ENCODE measurements around the gene TET2.

TET2 gene

GRCh38 chr4:105189855-105190650 is 43.4 kb downstream of the TET2 start:
- DNase-seq, result no peak

DNA sequence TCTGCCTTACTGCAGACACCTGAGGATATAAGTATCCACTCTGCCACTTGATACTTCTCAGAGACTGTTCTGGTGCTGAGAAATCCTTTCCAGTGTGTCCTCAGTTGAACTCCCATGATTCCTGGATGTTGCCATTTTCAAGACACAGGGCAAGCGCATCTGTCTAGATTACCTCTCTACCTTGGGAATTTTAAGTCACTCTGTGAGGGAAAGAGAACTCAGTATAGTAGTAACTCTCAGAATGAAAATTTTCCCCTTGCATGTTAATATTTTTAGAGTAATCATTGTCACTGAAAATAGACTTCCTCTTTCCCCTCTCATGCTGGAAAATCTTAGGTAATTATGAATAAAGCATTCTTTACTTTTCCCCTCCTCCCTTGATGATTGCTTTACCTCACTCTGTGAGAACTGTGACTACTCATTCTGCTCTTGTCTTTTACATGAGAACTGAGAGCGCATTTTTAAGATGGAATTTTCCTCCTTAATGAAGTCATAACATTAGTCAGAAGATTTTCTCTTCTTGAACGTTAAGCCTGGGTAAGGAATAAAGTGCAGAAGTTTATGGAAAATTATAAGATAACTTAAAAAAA is 45.0 kb downstream of the TET2 start:
- no peak for DNase-seq

DNA sequence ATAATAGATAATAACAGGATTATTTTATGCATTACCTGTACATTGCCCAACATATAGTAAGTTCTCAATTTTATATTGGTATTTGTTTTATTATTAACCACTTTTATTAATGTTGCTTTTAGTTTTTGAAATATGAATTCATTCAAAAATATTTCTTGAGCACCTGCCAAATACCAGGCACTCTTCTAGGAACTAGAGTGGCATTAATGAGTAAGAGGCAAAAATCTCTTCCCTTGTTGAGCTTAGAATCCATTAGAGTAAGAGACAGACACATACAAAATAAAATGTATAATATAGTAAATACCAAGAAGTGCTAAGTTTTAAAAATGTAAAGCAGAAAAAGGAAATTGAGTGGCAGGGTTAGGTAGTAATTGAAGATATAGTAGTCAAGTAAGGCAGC is 45.8 kb downstream of the TET2 start:
- no peak for DNase-seq

DNA sequence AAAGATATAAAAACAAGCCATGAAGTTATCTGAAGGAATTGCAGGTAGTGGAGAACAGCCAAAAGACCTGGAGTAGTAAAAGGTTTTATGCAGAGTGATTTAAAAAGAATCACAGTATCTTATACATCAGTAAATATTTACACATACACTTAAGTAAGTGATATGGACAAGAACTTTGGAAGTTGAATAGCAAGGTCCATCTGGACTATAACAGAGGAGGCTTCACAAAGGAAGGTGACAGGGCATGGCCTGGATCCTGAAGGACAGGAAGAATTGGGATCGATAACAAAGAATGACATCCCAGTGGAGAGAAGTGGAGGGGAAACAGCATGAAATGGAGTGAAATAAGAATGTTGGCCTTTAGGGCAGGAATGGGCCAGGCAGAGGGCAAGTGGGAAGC is 46.2 kb downstream of the TET2 start:
- DNase-seq, result no peak

GRCh38 chr4:105193536-105193935 is 46.9 kb downstream of the TET2 start:
- DNase-seq, result no peak

DNA sequence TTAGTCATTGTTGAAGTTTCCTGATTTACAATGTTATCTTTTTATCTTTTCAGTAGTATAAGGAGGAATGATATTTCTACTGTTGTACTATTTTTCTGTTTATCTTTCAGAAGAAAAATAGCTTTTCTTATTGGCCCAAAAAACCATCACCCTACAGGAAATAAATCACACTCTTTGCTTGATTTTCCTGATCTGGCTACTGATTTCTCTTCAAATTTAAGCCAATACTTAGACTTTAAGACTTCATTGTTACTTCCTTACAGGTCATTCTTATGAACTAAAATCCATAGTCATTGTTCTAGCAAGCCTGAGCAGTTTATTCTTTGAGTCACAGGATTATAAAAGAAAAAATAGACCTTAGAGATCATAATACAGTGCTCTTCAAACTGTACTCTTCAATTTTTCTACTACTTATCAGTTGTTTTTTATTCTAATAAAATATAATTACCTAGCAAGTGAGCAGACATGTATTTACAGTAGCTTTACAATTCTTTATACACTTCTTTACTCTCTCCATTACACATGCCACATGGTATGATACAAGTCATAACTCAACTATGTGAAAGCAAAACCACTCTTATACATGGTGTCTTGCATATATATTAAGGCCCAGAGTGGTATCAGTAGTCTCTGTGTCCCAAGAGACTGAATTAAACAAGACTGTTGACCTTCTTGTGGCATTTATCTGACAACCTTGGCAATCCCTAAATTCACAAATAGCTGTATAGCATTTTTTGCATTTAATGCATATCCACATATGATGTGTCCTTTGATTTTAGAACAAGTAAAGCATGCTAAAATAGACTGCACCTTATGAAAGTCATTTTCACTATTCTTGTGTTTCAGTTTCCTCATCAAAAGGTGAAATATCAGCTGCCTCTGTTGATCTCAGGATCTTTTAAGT is 47.9 kb downstream of the TET2 start:
- DNase-seq, result no peak

DNA sequence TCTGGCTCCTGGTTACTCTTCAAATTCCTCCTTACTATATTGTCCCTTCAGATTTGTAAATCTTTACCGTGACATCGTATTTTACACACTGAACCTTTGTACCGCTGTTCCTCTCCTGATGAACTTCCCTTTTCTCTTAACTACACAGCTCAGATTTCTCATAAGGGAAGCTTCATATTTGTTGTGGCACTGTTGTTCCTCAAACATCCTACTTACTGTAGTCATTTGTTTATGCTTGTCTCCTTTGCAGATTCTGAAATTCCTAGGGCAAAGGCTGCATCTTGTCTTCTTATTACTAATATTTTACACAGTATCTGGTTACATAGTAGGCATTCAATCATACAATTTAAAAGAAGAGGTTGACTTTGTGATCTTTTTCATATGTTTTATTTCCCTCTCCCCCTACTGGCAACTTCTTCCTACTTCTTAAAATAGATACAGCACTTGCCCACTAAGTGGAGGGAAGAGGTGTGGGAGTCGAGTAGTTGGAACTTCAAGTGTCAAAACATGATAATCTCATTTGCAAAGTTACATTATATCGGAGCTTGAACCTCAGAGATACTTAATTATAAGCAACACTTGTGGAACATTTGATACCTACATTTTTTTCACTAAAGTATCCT is 50.0 kb downstream of the TET2 start:
- no peak for DNase-seq

DNA sequence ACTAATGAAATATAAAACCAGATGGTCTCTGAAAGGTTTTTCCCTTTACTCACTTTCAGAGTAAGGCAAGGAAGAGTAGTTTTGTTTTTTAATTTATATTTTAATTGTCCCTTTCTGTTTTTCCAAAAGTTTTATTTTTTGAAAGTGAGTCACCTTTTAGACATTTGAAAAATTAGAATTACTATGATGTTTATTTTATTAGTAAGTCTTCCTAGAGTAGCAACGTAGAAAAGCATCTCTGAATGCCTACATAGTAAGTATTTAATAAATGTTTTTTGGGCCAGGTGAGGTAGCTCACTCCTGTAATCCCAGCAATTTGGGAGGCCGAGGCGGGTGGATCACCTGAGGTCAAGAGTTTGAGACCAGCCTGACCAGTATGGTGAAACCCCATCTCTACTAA is 51.1 kb downstream of the TET2 start:
- no peak for DNase-seq

GRCh38 chr4:105198541-105198940 is 51.9 kb downstream of the TET2 start:
- DNase-seq, result no peak

- no peak for DNase-seq
These were observed 59.5 kb downstream of the TET2 start for GRCh38 chr4:105206214-105206613.

DNA sequence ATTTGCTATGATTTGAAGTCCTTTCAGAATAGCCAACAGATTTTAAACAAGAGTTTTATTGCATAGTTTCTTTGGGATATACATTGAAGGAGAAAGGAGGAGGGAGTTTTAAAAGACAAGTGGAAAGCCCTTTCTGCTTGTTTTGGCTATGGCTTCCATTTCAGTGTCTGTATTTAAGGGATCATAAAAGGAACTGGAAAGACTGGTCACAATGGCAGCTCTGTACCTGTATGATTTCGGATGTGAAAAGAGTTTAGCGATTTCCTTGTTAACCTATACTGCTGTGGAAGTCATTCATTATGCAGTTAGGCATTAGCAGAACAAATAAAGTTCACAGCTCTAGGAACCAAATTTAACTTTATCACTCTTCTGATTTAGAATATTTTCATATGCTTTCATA is 60.7 kb downstream of the TET2 start:
- no peak for DNase-seq

- no peak for DNase-seq
These were observed 61.9 kb downstream of the TET2 start for GRCh38 chr4:105208561-105208960.

DNA sequence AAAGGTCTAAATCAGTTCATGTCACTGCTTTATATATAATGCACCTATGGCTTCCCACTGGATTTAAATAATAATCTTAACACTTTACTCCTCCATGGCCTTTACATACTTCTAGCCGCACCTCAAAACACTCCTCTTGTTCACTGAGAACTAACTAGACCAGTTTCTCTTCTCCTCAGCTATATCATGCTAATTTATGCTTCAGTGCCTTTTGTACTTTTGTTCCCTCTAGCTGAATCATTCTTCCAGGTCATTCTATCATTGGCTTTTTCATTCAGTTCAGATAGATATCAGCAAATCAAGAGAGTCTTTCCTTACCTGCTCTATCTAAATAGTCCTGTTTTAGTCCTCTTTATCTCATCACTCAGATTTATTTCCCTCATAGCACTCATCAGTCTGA is 64.2 kb downstream of the TET2 start:
- no peak for DNase-seq

DNA sequence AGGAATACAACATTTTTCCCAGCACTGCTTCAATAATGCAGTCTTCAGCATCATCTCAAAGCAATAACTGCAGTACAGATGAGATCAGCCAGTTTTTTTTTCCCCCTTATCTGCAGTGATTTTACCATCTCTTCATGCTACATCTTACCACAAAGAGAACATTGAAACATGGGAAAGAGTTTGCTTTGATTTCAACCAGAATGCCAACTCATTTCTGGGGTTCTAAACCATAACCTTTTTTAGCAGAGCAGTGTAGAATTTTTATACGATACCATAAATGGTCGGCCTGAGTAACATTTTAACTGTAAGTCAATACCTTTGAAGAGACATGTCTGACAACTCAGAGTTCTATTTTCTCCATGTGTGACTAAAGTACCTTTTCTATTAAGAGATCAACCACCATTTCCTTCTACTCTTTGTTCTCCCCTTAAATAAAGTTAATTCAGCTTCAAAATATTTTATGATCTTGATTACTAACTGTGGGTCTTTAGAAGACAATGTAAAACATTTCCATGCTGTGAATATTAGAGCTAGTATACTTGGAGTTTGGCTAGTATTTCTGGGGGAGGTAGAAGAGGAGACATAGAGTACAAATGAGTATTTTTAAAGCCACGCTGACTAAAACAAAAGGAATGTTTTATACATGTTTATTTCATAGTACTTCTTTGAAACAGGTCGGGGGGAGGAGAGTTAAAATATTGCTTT is 69.1 kb downstream of the TET2 start:
- no peak for DNase-seq

- DNase-seq, result no peak
These were observed 78.8 kb downstream of the TET2 start for GRCh38 chr4:105225500-105225899.

DNA sequence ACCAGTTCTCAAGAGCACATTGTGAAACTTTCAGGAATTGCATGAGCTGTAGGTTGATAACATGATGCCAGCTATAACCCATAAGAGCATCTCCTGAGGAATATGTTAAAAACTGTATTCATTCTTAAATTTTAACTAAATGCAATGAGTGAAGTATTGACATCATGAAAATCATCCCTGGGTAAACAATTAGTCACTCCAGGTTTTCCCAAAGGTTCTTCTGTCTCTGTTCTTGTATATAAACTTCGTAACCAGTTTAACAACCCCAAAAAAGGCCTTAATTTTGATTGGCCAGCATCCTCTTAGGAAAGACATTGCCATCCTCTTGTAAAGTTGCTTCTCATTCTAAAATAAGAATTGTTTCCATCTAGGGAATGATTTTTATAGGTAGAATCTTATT is 80.4 kb downstream of the TET2 start:
- no peak for DNase-seq

- no peak for DNase-seq
These were observed 83.6 kb downstream of the TET2 start for GRCh38 chr4:105230287-105230686.

DNA sequence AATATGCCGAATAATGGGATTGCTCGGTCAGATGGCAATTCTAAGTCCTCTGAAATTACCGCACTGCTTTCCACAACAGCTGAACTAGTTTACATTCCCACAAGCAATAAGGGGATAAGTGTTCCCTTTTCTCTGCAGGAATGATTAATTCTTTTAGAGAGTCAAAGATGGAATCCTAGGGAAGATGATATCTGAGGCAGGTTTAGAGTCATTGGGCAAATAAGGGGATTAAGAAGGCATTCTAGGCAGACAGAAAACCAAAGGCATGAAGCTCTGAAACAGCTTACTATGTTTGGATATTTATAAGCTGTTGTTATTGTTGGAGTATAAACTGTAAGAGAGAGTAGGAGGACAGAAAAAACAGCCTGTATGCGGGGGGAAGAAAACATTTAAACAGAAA is 85.7 kb downstream of the TET2 start:
- DNase-seq, result no peak

DNA sequence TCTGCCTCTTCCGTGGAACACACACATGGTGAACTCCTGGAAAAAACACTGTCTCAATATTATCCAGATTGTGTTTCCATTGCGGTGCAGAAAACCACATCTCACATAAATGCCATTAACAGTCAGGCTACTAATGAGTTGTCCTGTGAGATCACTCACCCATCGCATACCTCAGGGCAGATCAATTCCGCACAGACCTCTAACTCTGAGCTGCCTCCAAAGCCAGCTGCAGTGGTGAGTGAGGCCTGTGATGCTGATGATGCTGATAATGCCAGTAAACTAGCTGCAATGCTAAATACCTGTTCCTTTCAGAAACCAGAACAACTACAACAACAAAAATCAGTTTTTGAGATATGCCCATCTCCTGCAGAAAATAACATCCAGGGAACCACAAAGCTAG is 87.9 kb downstream of the TET2 start:
- no peak for DNase-seq

GRCh38 chr4:105236202-105236915 is 89.7 kb downstream of the TET2 start:
- DNase-seq, result no peak

DNA sequence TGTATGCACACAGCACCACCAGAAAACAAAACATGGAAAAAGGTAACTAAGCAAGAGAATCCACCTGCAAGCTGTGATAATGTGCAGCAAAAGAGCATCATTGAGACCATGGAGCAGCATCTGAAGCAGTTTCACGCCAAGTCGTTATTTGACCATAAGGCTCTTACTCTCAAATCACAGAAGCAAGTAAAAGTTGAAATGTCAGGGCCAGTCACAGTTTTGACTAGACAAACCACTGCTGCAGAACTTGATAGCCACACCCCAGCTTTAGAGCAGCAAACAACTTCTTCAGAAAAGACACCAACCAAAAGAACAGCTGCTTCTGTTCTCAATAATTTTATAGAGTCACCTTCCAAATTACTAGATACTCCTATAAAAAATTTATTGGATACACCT is 90.2 kb downstream of the TET2 start:
- no peak for DNase-seq

DNA sequence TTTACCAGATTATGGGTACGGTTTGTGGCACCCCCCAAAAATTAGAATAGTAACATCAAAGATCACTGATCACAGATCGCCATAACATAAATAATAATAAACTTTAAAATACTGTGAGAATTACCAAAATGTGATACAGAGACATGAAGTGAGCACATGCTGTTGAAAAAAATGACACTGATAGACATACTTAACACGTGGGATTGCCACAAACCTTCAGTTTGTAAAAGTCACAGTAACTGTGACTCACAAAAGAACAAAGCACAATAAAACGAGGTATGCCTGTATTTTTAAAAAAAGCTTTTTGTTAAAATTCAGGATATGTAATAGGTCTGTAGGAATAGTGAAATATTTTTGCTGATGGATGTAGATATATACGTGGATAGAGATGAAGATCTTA is 93.4 kb downstream of the TET2 start:
- no peak for DNase-seq

Measured in stimulated activated CD4-positive, alpha-beta T cell treated with anti-CD3 and anti-CD28 coated beads, Interleukin-12 subunit alpha, Interleukin-12 subunit beta, amount 100 ng/mL, for 4 hours (primary cell).